Testis (tissue), 2 donors: ENCODE data around the gene PRMT9.

ENCODE experiments used
- CTCF ChIP-seq, 3 experiments: fragments of 450-650 bp in 2 of 3; fragments of 200-600 bp in 1 of 3; sonication (generic) in 1 of 3; IDR thresholded peaks; one replicate each; pipeline ENCODE4 v1.5.1; 2016 to 2019; ENCODE audit warnings: antibody characterized with exemption in 3 of 3, mild to moderate bottlenecking in 2 of 3, moderate library complexity in 1 of 3
- POLR2A ChIP-seq: fragments of 450-650 bp; IDR thresholded peaks from one replicate; pipeline ENCODE4 v1.6.1; 2017; ENCODE audit warnings: antibody characterized with exemption, mild to moderate bottlenecking, moderate library complexity

- TF ChIP-seq CTCF (IDR thresholded peaks at IDR 0.05) (no peak), POLR2A (no peak)
These were observed 9.5 kb downstream of the PRMT9 start for GRCh38 chr4:147674496-147674895.
